Esophagus squamous epithelium (tissue), 4 donors: ENCODE results near the gene RALGPS1.

Source experiments
- POLR2A ChIP-seq, 4 donors: fragments of 450-650 bp; IDR thresholded peaks; one replicate each; pipeline ENCODE4 v1.6.1; 2017; ENCODE audit warnings: antibody characterized with exemption in 4 of 4, mild to moderate bottlenecking in 4 of 4, moderate library complexity in 3 of 4
- TF ChIP-seq, protein P1 (sequence below), 6 experiments: fragments of 450-650 bp in 4 of 6; fragments of 200-600 bp in 2 of 6; sonication (generic) in 2 of 6; IDR thresholded peaks; one replicate each; pipeline ENCODE4 v1.5.1; 2016 to 2019; ENCODE audit warnings: antibody characterized with exemption in 6 of 6, mild to moderate bottlenecking in 4 of 6, moderate library complexity in 4 of 6

GRCh38 chr9:127049044-127049443 is 134.5 kb downstream of the RALGPS1 start:
- TF ChIP-seq, protein P1, sequence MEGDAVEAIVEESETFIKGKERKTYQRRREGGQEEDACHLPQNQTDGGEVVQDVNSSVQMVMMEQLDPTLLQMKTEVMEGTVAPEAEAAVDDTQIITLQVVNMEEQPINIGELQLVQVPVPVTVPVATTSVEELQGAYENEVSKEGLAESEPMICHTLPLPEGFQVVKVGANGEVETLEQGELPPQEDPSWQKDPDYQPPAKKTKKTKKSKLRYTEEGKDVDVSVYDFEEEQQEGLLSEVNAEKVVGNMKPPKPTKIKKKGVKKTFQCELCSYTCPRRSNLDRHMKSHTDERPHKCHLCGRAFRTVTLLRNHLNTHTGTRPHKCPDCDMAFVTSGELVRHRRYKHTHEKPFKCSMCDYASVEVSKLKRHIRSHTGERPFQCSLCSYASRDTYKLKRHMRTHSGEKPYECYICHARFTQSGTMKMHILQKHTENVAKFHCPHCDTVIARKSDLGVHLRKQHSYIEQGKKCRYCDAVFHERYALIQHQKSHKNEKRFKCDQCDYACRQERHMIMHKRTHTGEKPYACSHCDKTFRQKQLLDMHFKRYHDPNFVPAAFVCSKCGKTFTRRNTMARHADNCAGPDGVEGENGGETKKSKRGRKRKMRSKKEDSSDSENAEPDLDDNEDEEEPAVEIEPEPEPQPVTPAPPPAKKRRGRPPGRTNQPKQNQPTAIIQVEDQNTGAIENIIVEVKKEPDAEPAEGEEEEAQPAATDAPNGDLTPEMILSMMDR (IDR thresholded peaks at IDR 0.05) = peak; percentile 16 to 76 (median 59)
- TF ChIP-seq POLR2A (IDR thresholded peaks at IDR 0.05) = no peak
